Endothelial cell of umbilical vein (primary cell): ENCODE data around the gene TMEM51.

Source experiments
- TF ChIP-seq, protein P1 (sequence below), 2 donors: IDR thresholded peaks; 1 replicate in 1 of 2; 2 replicates in 1 of 2; pipeline ENCODE4 v1.5.1; 2011; ENCODE audit warnings: low read length in 2 of 2, mild to moderate bottlenecking in 2 of 2, moderate library complexity in 2 of 2, control low read depth in 1 of 2, inconsistent platforms in 1 of 2, low read depth in 1 of 2; ENCODE audit not compliant: insufficient read depth in 1 of 2; ENCODE audit errors: extremely low read depth in 1 of 2
- TF ChIP-seq, protein P2 (sequence below): IDR thresholded peaks from 2 replicates; pipeline ENCODE4 v1.6.1; 2011; ENCODE audit not compliant: insufficient read depth, insufficient read length

DNA sequence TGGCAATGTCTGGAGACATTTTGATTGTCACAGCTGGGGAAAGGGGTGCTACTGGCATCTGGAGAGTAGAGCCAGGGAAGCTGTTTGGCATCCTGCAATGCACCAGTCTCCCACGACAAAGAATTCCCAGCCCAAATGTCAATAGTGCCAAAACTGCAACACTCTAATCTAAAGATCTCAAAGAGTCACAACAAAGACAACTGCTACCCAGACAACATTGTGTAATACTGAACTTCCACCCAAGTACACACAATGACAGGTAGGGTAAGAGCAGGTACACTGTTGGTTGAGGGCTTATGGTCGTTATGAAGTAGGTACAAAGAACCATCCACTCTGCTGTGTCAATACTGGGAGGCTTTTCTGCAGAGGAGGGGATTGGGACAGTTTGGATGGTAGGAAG lies 8.2 kb upstream of the TMEM51 start:
- TF ChIP-seq, protein P1, sequence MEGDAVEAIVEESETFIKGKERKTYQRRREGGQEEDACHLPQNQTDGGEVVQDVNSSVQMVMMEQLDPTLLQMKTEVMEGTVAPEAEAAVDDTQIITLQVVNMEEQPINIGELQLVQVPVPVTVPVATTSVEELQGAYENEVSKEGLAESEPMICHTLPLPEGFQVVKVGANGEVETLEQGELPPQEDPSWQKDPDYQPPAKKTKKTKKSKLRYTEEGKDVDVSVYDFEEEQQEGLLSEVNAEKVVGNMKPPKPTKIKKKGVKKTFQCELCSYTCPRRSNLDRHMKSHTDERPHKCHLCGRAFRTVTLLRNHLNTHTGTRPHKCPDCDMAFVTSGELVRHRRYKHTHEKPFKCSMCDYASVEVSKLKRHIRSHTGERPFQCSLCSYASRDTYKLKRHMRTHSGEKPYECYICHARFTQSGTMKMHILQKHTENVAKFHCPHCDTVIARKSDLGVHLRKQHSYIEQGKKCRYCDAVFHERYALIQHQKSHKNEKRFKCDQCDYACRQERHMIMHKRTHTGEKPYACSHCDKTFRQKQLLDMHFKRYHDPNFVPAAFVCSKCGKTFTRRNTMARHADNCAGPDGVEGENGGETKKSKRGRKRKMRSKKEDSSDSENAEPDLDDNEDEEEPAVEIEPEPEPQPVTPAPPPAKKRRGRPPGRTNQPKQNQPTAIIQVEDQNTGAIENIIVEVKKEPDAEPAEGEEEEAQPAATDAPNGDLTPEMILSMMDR (IDR thresholded peaks at IDR 0.05; ENCODE audit: extremely low read depth in 1 of 2, insufficient read depth in 1 of 2, low read depth in 1 of 2, low read length in 2 of 2) = no peak
- TF ChIP-seq, protein P2, sequence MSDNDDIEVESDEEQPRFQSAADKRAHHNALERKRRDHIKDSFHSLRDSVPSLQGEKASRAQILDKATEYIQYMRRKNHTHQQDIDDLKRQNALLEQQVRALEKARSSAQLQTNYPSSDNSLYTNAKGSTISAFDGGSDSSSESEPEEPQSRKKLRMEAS = no peak
